ENCODE data around the gene CCKAR. TPM values are rescaled to one million over a fixed set of nuclear protein-coding genes. Genes with fewer than 3 reads are reported as not detected.

The CCKAR gene
- total RNA-seq, 2 donors from 2014 or later = not detected

- H3K4me1 ChIP-seq = no peaks in the 10 kb centered on the region
- no peak for TF ChIP-seq CTCF (IDR thresholded peaks at IDR 0.05)
- H3K9me3 ChIP-seq = no peaks in the 10 kb centered on the region
- no peak for DNase-seq
- no peak overlapping the region for H3K27ac ChIP-seq
- no peaks in the 10 kb centered on the region for H3K36me3 ChIP-seq
- intact Hi-C loops (cut with DNase I) = no loop called here
- no peak overlapping the region for H3K4me3 ChIP-seq
- H3K27me3 ChIP-seq = no peaks in the 10 kb centered on the region
- no peak overlapping the region for H3K9ac ChIP-seq (ENCODE audit: low read depth in 2 of 2, low read length in 2 of 2)
These were observed 39.9 kb downstream of the CCKAR start for GRCh38 chr4:26450418-26450817.

DNA sequence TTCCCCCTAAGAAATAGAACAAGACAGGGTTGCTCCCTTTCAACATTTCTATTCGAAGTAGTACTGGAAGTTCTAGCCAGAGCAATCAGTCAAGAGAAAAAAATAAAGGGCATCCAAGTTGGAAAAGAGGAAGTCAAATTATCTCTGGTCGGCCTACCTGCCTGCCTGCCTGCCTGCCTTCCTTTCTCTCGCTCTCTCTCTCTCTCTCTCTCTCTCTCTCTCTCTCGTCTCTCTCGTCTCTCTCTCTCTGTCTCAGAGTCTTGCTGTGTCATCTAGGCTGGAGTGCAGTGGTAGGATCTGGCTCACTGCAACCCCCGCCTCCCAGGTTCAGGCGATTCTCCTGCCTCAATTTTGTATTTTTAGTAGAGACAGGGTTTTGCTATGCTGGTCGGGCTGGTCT is 42.9 kb downstream of the CCKAR start:
- H3K4me1 ChIP-seq = no peaks in the 10 kb centered on the region
- intact Hi-C loops (cut with DNase I) = no loop called here

DNA sequence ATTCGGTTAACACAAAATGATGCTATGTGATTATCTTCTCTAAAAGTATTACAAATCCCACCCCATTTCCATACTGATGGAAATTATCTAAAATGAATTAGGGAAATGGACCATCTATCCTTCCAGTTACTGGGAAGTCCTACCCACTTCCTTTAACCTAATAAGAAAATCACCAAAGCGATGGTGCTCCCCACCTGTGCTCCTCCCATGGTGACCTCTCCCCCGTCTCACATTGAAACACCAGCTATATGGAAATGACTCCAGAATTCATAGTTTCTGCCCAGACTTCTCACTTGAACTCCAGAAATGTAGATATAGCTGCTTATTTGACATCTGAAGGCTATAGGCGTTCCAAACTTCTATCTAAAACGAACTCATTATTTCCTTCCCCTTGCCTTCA is 48.5 kb downstream of the CCKAR start:
- Histone ChIP-seq H3K27me3 (no peaks in the 10 kb centered on the region), H3K27ac (no peak overlapping the region), H3K4me3 (no peak overlapping the region), H3K9ac (ENCODE audit: low read depth in 2 of 2, low read length in 2 of 2) (no peak overlapping the region), H3K4me1 (no peaks in the 10 kb centered on the region), H3K36me3 (no peaks in the 10 kb centered on the region), H3K9me3 (no peaks in the 10 kb centered on the region)
- DNase-seq = no peak
- intact Hi-C loops (cut with DNase I) = no loop called here
- TF ChIP-seq CTCF (IDR thresholded peaks at IDR 0.05) = no peak

More for the DNA sequence above, 42.9 kb downstream of the CCKAR start:
- H3K9me3 ChIP-seq = no peaks in the 10 kb centered on the region
- H3K9ac ChIP-seq (ENCODE audit: low read depth in 2 of 2, low read length in 2 of 2) = no peak overlapping the region
- no peaks in the 10 kb centered on the region for H3K36me3 ChIP-seq
- no peak overlapping the region for H3K4me3 ChIP-seq
- DNase-seq = no peak
- TF ChIP-seq CTCF (IDR thresholded peaks at IDR 0.05) = no peak
- no peak overlapping the region for H3K27ac ChIP-seq
- no peaks in the 10 kb centered on the region for H3K27me3 ChIP-seq

DNA sequence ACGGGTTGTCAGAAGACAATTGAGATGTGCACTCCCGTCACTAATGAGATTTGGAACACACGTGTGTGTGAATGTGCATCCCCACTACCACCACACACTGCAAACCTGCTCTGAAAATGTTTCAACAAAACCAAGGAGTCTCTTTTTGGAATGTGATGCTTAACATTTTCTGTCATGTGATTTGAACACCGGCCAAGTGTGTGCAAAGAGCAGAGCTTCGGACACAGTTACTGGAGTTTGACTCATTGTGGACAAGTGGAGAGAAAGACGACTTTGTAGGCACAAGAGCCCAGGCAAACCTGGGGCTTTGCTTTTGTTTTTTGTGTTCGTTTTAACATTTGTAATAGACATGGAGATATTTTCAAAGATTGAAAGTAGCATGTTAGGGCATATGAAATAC is 49.2 kb downstream of the CCKAR start:
- H3K4me3 ChIP-seq = no peak overlapping the region
- no peak overlapping the region for H3K27ac ChIP-seq
- intact Hi-C loops (cut with DNase I) = no loop called here
- H3K9ac ChIP-seq (ENCODE audit: low read depth in 2 of 2, low read length in 2 of 2) = no peak overlapping the region
- TF ChIP-seq CTCF (IDR thresholded peaks at IDR 0.05) = no peak
- H3K27me3 ChIP-seq = no peaks in the 10 kb centered on the region
- no peak for DNase-seq
- H3K36me3 ChIP-seq = no peaks in the 10 kb centered on the region
- H3K9me3 ChIP-seq = no peaks in the 10 kb centered on the region
- H3K4me1 ChIP-seq = no peaks in the 10 kb centered on the region

GRCh38 chr4:26434030-26434639 is 56.1 kb downstream of the CCKAR start:
- no peaks in the 10 kb centered on the region for H3K4me1 ChIP-seq
- H3K27me3 ChIP-seq = no peaks in the 10 kb centered on the region
- H3K9me3 ChIP-seq = no peaks in the 10 kb centered on the region
- no peak for TF ChIP-seq CTCF (IDR thresholded peaks at IDR 0.05)
- intact Hi-C loops (cut with DNase I) = no loop called here
- no peak overlapping the region for H3K9ac ChIP-seq (ENCODE audit: low read depth in 2 of 2, low read length in 2 of 2)
- H3K27ac ChIP-seq = no peak overlapping the region
- H3K36me3 ChIP-seq = no peaks in the 10 kb centered on the region
- H3K4me3 ChIP-seq = no peak overlapping the region
- DNase-seq = no peak
